SK-N-SH treated with all-trans-retinoic acid at 6 μM for 48 hours (cell line): ENCODE results near the gene ZDHHC3.

ENCODE experiments used
- ATAC-seq: fragments of 200-7000 bp; cut with Tn5 transposase; 3 replicates; pipeline ENCODE4 v1.9.1; 2020; ENCODE audit warnings: mild to moderate bottlenecking, moderate library complexity
- ARNTL ChIP-seq: fragments of 450-650 bp; formaldehyde crosslinking; IDR thresholded peaks from 2 replicates; pipeline ENCODE4 v1.5.0; 2020; ENCODE audit warnings: low read depth, mild to moderate bottlenecking, moderate library complexity, borderline replicate concordance
- BACH2 ChIP-seq: fragments of 250-450 bp; sonication (Bioruptor Pico); IDR thresholded peaks from 2 replicates; pipeline ENCODE4 v1.9.0; 2021; ENCODE audit warnings: mild to moderate bottlenecking, borderline replicate concordance
- CREB5 ChIP-seq: fragments of 250-450 bp; sonication (Bioruptor Pico); IDR thresholded peaks from 2 replicates; pipeline ENCODE4 v1.5.1; 2020; ENCODE audit warnings: low read depth, mild to moderate bottlenecking, moderate library complexity
- CSDC2 ChIP-seq: fragments of 250-450 bp; sonication (Bioruptor Pico); IDR thresholded peaks from 2 replicates; pipeline ENCODE4 v1.5.0; 2020; ENCODE audit warnings: mild to moderate bottlenecking, moderate library complexity
- CSRNP3 ChIP-seq: fragments of 250-450 bp; sonication (Bioruptor Pico); IDR thresholded peaks from 2 replicates; pipeline ENCODE4 v1.5.1; 2021; ENCODE audit warnings: mild to moderate bottlenecking, moderate library complexity
- ISL1 ChIP-seq: fragments of 250-450 bp; sonication (Bioruptor Pico); IDR thresholded peaks from 2 replicates; pipeline ENCODE4 v2.1.2; 2022; ENCODE audit warnings: mild to moderate bottlenecking, moderate library complexity
- OSR1 ChIP-seq: fragments of 250-450 bp; sonication (Bioruptor Pico); IDR thresholded peaks from 2 replicates; pipeline ENCODE4 v1.8.0; 2022; ENCODE audit warnings: moderate library complexity, mild to moderate bottlenecking, inconsistent platforms
- PATZ1 ChIP-seq: fragments of 250-450 bp; sonication (Bioruptor Pico); IDR thresholded peaks from 2 replicates; pipeline ENCODE4 v1.8.0; 2020; ENCODE audit warnings: mild to moderate bottlenecking, moderate library complexity, borderline replicate concordance
- POU6F1 ChIP-seq: fragments of 250-450 bp; sonication (Bioruptor Pico); IDR thresholded peaks from 2 replicates; pipeline ENCODE4 v1.8.0; 2021; ENCODE audit warnings: low read depth, mild to moderate bottlenecking, moderate library complexity, borderline replicate concordance
- PPARA ChIP-seq: fragments of 250-450 bp; sonication (Bioruptor Pico); IDR thresholded peaks from 2 replicates; pipeline ENCODE4 v1.5.0; 2020; ENCODE audit warnings: mild to moderate bottlenecking, borderline replicate concordance
- RARB ChIP-seq: fragments of 250-450 bp; sonication (Bioruptor Pico); IDR thresholded peaks from 2 replicates; pipeline ENCODE4 v1.8.0; 2021; ENCODE audit warnings: mild to moderate bottlenecking, moderate library complexity
- SNAI2 ChIP-seq: fragments of 250-450 bp; sonication (Bioruptor Pico); IDR thresholded peaks from 2 replicates; pipeline ENCODE4 v1.5.0; 2020; ENCODE audit warnings: mild to moderate bottlenecking, moderate library complexity
- TCF4 ChIP-seq: fragments of 250-450 bp; sonication (Bioruptor Pico); IDR thresholded peaks from 2 replicates; pipeline ENCODE4 v1.8.0; 2021; ENCODE audit warnings: mild to moderate bottlenecking, moderate library complexity, borderline replicate concordance
- TOX ChIP-seq: fragments of 250-450 bp; sonication (Bioruptor Pico); IDR thresholded peaks from 2 replicates; pipeline ENCODE4 v1.8.0; 2021; ENCODE audit warnings: mild to moderate bottlenecking, moderate library complexity, borderline replicate concordance
- ZC3H10 ChIP-seq: fragments of 250-450 bp; sonication (Bioruptor Pico); IDR thresholded peaks from 2 replicates; pipeline ENCODE4 v1.5.1; 2021; ENCODE audit warnings: mild to moderate bottlenecking, moderate library complexity
- ZFP3 ChIP-seq: fragments of 250-450 bp; sonication (Bioruptor Pico); IDR thresholded peaks from 2 replicates; pipeline ENCODE4 v1.5.0; 2020; ENCODE audit warnings: mild to moderate bottlenecking, moderate library complexity
- ZFP30 ChIP-seq: fragments of 450-650 bp; formaldehyde crosslinking; IDR thresholded peaks from 2 replicates; pipeline ENCODE4 v1.5.0; 2022; ENCODE audit warnings: mild to moderate bottlenecking, moderate library complexity
- ZNF565 ChIP-seq: fragments of 450-650 bp; formaldehyde crosslinking; conservative IDR thresholded peaks from 2 replicates; pipeline ENCODE4 v1.5.0; 2020; ENCODE audit warnings: low read depth, mild to moderate bottlenecking, moderate library complexity
- ZNF70 ChIP-seq: fragments of 450-650 bp; formaldehyde crosslinking; IDR thresholded peaks from 2 replicates; pipeline ENCODE4 v1.5.0; 2020; ENCODE audit warnings: mild to moderate bottlenecking, moderate library complexity
- ZNF8 ChIP-seq: fragments of 450-650 bp; formaldehyde crosslinking; IDR thresholded peaks from 2 replicates; pipeline ENCODE4 v1.5.0; 2020; ENCODE audit warnings: mild to moderate bottlenecking, moderate library complexity

Gene ZDHHC3

GRCh38 chr3:44983484-44983941 lies 7.5 kb upstream of the ZDHHC3 start:
- TF ChIP-seq CREB5 (CRISPR knock-in tag): no peak
- no peak for TF ChIP-seq ZFP30 (CRISPR knock-in tag)
- TF ChIP-seq SNAI2 (CRISPR knock-in tag): no peak
- TF ChIP-seq PPARA (CRISPR knock-in tag): no peak
- TF ChIP-seq TOX (CRISPR knock-in tag): no peak
- no peak for ATAC-seq

- no peak for ATAC-seq
- no peak for TF ChIP-seq SNAI2 (CRISPR knock-in tag)
- no peak for TF ChIP-seq ZFP30 (CRISPR knock-in tag)
- no peak for TF ChIP-seq ZNF70 (CRISPR knock-in tag)
- TF ChIP-seq BACH2 (CRISPR knock-in tag): no peak
- no peak for TF ChIP-seq CSDC2 (CRISPR knock-in tag)
- no peak for TF ChIP-seq ZC3H10 (CRISPR knock-in tag)
- TF ChIP-seq PATZ1 (CRISPR knock-in tag): no peak
- TF ChIP-seq ZNF565 (CRISPR knock-in tag): no peak
- TF ChIP-seq ARNTL: no peak
- TF ChIP-seq ISL1 (CRISPR knock-in tag): no peak
- no peak for TF ChIP-seq RARB (CRISPR knock-in tag)
- TF ChIP-seq ZFP3: no peak
- TF ChIP-seq TOX (CRISPR knock-in tag): no peak
- TF ChIP-seq OSR1 (CRISPR knock-in tag): no peak
- TF ChIP-seq ZNF8 (CRISPR knock-in tag): no peak
- no peak for TF ChIP-seq CSRNP3 (CRISPR knock-in tag)
Measured at GRCh38 chr3:44982817-44983216, 6.8 kb upstream of the ZDHHC3 start.

- ATAC-seq: no peak
Measured at GRCh38 chr3:44981751-44982150, 5.8 kb upstream of the ZDHHC3 start.

GRCh38 chr3:44981220-44981619 lies 5.2 kb upstream of the ZDHHC3 start:
- TF ChIP-seq TCF4: no peak
- no peak for TF ChIP-seq ZFP3
- no peak for TF ChIP-seq SNAI2 (CRISPR knock-in tag)
- no peak for TF ChIP-seq ZNF8 (CRISPR knock-in tag)
- TF ChIP-seq POU6F1 (CRISPR knock-in tag): no peak
- TF ChIP-seq CREB5 (CRISPR knock-in tag): no peak
- no peak for TF ChIP-seq CSRNP3 (CRISPR knock-in tag)
- TF ChIP-seq TOX (CRISPR knock-in tag): no peak
- ATAC-seq: no peak

More at GRCh38 chr3:44981751-44982150, 5.8 kb upstream of the ZDHHC3 start:
- no peak for TF ChIP-seq ARNTL
- TF ChIP-seq TCF4: no peak
- TF ChIP-seq ZFP3: no peak
- TF ChIP-seq TOX (CRISPR knock-in tag): no peak
- TF ChIP-seq ZFP30 (CRISPR knock-in tag): no peak
